DOHH2 (cell line): ENCODE data around the gene PDE1C.

Experiments used
- H3F3A ChIP-seq: fragments of 200-600 bp; sonication (generic), shearing (Covaris generic); 2 replicates; pipeline ENCODE4 v1.6.0; 2016; ENCODE audit warnings: antibody characterized with exemption, mild to moderate bottlenecking; ENCODE audit not compliant: control insufficient read depth, insufficient read depth
- H3K27ac ChIP-seq: fragments of 200-600 bp; sonication (generic); 2 replicates; pipeline ENCODE4 v1.5.1; 2014; ENCODE audit warnings: low read depth, mild to moderate bottlenecking, low read length, moderate library complexity
- H3K27me3 ChIP-seq: fragments of 200-600 bp; sonication (generic); 2 replicates; pipeline ENCODE4 v1.6.1; 2014; ENCODE audit warnings: mild to moderate bottlenecking, low read length, mixed read lengths; ENCODE audit not compliant: control insufficient read depth
- H3K36me3 ChIP-seq: fragments of 200-600 bp; sonication (generic); 2 replicates; pipeline ENCODE4 v1.6.1; 2014; ENCODE audit warnings: mild to moderate bottlenecking, low read length, moderate library complexity, mixed read lengths; ENCODE audit not compliant: control insufficient read depth
- H3K4me1 ChIP-seq: fragments of 200-600 bp; sonication (generic); 2 replicates; pipeline ENCODE4 v1.6.1; 2014; ENCODE audit warnings: mild to moderate bottlenecking, low read length, mixed read lengths; ENCODE audit not compliant: control insufficient read depth
- H3K4me2 ChIP-seq: fragments of 200-600 bp; sonication (generic); 2 replicates; pipeline ENCODE4 v1.6.0; 2014; ENCODE audit warnings: mild to moderate bottlenecking, low read length, moderate library complexity
- H3K4me3 ChIP-seq: fragments of 200-600 bp; sonication (generic); 2 replicates; pipeline ENCODE4 v1.5.1; 2014; ENCODE audit warnings: mild to moderate bottlenecking, low read length, mixed read lengths
- H3K79me2 ChIP-seq: fragments of 200-600 bp; sonication (generic); 2 replicates; pipeline ENCODE4 v1.6.1; 2014; ENCODE audit warnings: mild to moderate bottlenecking, low read length, mixed read lengths; ENCODE audit not compliant: control insufficient read depth
- H3K9me2 ChIP-seq: fragments of 200-600 bp; sonication (generic); replicated peaks from 2 replicates; pipeline ENCODE4 v1.6.1; 2014; ENCODE audit warnings: mild to moderate bottlenecking, low read length, mixed read lengths; ENCODE audit not compliant: control insufficient read depth
- H3K9me3 ChIP-seq: fragments of 200-600 bp; sonication (generic); 2 replicates; pipeline ENCODE4 v1.6.1; 2014; ENCODE audit warnings: antibody characterized with exemption, low read length, mixed read lengths; ENCODE audit not compliant: control insufficient read depth, insufficient read depth
- H4K20me1 ChIP-seq: fragments of 200-600 bp; sonication (generic); 2 replicates; pipeline ENCODE4 v1.6.0; 2014; ENCODE audit warnings: low read depth, mild to moderate bottlenecking, antibody characterized with exemption, low read length, moderate library complexity; ENCODE audit not compliant: control insufficient read depth, insufficient read depth
- CTCF ChIP-seq: fragments of 200-600 bp; sonication (generic); IDR thresholded peaks from one replicate; pipeline ENCODE4 v1.5.1; 2014; ENCODE audit warnings: antibody characterized with exemption, mild to moderate bottlenecking, low read depth, low read length; ENCODE audit not compliant: poor library complexity, severe bottlenecking
- EZH2phosphoT487 ChIP-seq: fragments of 200-600 bp; sonication (generic); IDR thresholded peaks from 2 replicates; pipeline ENCODE4 v1.6.1; 2017; ENCODE audit warnings: borderline replicate concordance, mild to moderate bottlenecking, antibody characterized with exemption, low read length, moderate library complexity, mixed read lengths

PDE1C gene

GRCh38 chr7:31991406-31991805 lies 78.8 kb downstream of the PDE1C start:
- H3K27me3 ChIP-seq = no peaks in the 10 kb centered on the region
- no peaks in the 10 kb centered on the region for H3K4me1 ChIP-seq
- H3K4me3 ChIP-seq = no peak overlapping the region
- no peaks in the 10 kb centered on the region for H3K36me3 ChIP-seq
- no peaks in the 10 kb centered on the region for H4K20me1 ChIP-seq
- TF ChIP-seq EZH2phosphoT487 (no peak), CTCF (no peak)
- H3K4me2 ChIP-seq = no peak overlapping the region
- no peak overlapping the region for H3K27ac ChIP-seq
- H3F3A ChIP-seq = no peaks in the 10 kb centered on the region
- H3K9me2 ChIP-seq = no peaks in the 10 kb centered on the region
- no peaks in the 10 kb centered on the region for H3K9me3 ChIP-seq
- H3K79me2 ChIP-seq = no peaks in the 10 kb centered on the region

GRCh38 chr7:31986878-31987518 lies 83.2 kb downstream of the PDE1C start:
- Histone ChIP-seq H3K27ac (no peak overlapping the region), H3K4me1 (no peaks in the 10 kb centered on the region), H3F3A (no peaks in the 10 kb centered on the region), H3K27me3 (no peaks in the 10 kb centered on the region), H3K36me3 (no peaks in the 10 kb centered on the region), H3K9me2 (no peaks in the 10 kb centered on the region), H3K4me3 (no peak overlapping the region), H3K79me2 (no peaks in the 10 kb centered on the region), H4K20me1 (no peaks in the 10 kb centered on the region), H3K9me3 (no peaks in the 10 kb centered on the region), H3K4me2 (no peak overlapping the region)
- TF ChIP-seq CTCF = no peak
- no peak for TF ChIP-seq EZH2phosphoT487

GRCh38 chr7:31982962-31983361 lies 87.2 kb downstream of the PDE1C start:
- H3K27me3 ChIP-seq = no peaks in the 10 kb centered on the region
- H3K4me2 ChIP-seq = no peak overlapping the region
- no peak overlapping the region for H3K4me3 ChIP-seq
- H3K27ac ChIP-seq = no peak overlapping the region
- no peaks in the 10 kb centered on the region for H3K9me2 ChIP-seq
- no peaks in the 10 kb centered on the region for H3K36me3 ChIP-seq
- no peaks in the 10 kb centered on the region for H3K9me3 ChIP-seq
- no peaks in the 10 kb centered on the region for H3F3A ChIP-seq
- TF ChIP-seq EZH2phosphoT487 (no peak), CTCF (no peak)
- no peaks in the 10 kb centered on the region for H3K4me1 ChIP-seq
- H3K79me2 ChIP-seq = no peaks in the 10 kb centered on the region
- H4K20me1 ChIP-seq = no peaks in the 10 kb centered on the region
